ENCODE data around the gene CDH13.

CDH13 gene

DNA sequence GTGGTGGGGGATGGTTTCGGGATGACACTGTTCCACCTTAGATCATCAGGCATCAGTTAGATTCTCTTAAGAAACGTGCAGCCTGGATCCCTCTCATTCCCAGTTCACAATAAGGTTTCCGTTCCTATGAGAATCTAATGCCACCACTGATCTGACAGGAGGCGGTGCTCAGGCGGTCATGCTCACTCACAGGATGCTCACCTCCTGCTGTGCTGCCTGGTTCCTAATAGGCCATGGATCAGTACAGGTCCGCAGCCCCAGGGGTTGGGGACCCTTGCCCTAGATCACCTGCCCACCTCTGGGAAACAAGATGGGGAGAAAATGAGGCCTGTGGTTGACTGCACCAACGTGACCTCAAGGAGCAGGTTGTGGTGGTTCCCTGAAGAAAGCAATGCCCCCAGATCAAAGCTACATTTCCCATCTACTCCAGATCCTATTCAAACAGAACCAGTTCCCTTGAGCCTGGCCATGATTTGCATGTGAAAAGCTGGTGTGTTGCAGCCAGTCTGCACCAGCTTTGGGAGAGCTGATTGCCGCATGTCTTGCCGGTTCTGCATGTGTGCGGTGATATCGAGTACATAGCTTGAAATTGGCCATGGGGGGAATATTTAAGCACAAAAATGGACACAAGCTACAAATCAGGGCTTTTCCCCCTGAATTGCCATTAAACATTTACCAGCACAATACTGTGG lies 997.8 kb downstream of the CDH13 start:
- H3K4me3 ChIP-seq (ENCODE audit: low read length) = no peak overlapping the region
- no peaks in the 10 kb centered on the region for H3K4me1 ChIP-seq (ENCODE audit: control insufficient read depth, insufficient read depth, low read length)
- H3K9me3 ChIP-seq (ENCODE audit: control insufficient read depth, low read length) = no peaks in the 10 kb centered on the region
- no peak overlapping the region for H3K9ac ChIP-seq (ENCODE audit: low read length)
- H3K36me3 ChIP-seq (ENCODE audit: control insufficient read depth, insufficient read depth, low read length) = no peaks in the 10 kb centered on the region
- H3K27me3 ChIP-seq (ENCODE audit: control insufficient read depth, insufficient read depth, low read length) = no peaks in the 10 kb centered on the region

- H3K9ac ChIP-seq (ENCODE audit: low read length) = no peak overlapping the region
- no peaks in the 10 kb centered on the region for H3K9me3 ChIP-seq (ENCODE audit: control insufficient read depth, low read length)
- no peaks in the 10 kb centered on the region for H3K4me1 ChIP-seq (ENCODE audit: control insufficient read depth, insufficient read depth, low read length)
- no peaks in the 10 kb centered on the region for H3K36me3 ChIP-seq (ENCODE audit: control insufficient read depth, insufficient read depth, low read length)
- H3K4me3 ChIP-seq (ENCODE audit: low read length) = no peak overlapping the region
- H3K27me3 ChIP-seq (ENCODE audit: control insufficient read depth, insufficient read depth, low read length) = no peaks in the 10 kb centered on the region
Measured at GRCh38 chr16:83626204-83626603, 999.4 kb downstream of the CDH13 start.

DNA sequence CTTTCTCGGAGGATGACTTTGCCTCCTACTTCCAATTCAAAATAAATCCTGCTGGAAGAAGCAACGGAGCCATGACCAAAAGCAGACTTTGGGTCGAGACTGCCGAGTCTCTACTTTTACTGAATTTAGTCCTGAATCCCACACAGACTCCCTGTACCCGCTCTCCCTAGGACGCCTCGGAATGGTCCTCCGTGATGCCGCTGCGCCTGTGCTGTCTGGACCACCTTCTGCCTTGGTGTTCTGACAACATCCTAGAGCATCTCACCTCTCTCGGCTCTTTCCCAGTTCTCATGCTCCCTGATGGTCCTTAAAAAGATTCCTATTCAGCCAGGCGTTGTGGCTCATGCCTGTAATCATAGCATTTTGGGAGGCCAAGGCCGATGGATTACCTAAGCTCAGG lies 999.9 kb downstream of the CDH13 start:
- Histone ChIP-seq H3K27me3 (ENCODE audit: control insufficient read depth, insufficient read depth, low read length) (no peaks in the 10 kb centered on the region), H3K9me3 (ENCODE audit: control insufficient read depth, low read length) (no peaks in the 10 kb centered on the region), H3K36me3 (ENCODE audit: control insufficient read depth, insufficient read depth, low read length) (no peaks in the 10 kb centered on the region), H3K4me3 (ENCODE audit: low read length) (no peak overlapping the region), H3K4me1 (ENCODE audit: control insufficient read depth, insufficient read depth, low read length) (no peaks in the 10 kb centered on the region), H3K9ac (ENCODE audit: low read length) (no peak overlapping the region)

DNA sequence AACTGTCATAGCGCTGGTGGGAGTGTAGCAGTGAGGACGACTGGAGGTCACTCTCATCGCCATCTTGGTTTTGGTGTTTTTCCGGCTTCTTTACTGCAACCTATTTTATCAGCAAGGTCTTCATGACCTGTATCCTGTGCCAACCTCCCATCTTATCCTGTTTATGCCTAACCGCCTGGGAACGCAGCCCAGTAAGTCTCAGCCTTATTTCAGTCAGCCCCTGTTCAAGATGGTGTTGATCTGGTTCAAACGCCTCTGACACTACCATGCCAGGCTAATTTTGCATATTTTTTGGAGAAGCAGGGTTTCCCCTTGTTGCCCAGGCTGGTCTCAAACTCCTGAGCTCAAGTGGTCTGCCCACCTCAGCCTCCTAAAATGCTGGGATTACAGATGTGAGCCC lies 1001.2 kb downstream of the CDH13 start:
- H3K27me3 ChIP-seq (ENCODE audit: control insufficient read depth, insufficient read depth, low read length) = no peaks in the 10 kb centered on the region
- H3K36me3 ChIP-seq (ENCODE audit: control insufficient read depth, insufficient read depth, low read length) = no peaks in the 10 kb centered on the region
- no peak overlapping the region for H3K4me3 ChIP-seq (ENCODE audit: low read length)
- no peaks in the 10 kb centered on the region for H3K9me3 ChIP-seq (ENCODE audit: control insufficient read depth, low read length)
- no peak overlapping the region for H3K9ac ChIP-seq (ENCODE audit: low read length)
- H3K4me1 ChIP-seq (ENCODE audit: control insufficient read depth, insufficient read depth, low read length) = no peaks in the 10 kb centered on the region

DNA sequence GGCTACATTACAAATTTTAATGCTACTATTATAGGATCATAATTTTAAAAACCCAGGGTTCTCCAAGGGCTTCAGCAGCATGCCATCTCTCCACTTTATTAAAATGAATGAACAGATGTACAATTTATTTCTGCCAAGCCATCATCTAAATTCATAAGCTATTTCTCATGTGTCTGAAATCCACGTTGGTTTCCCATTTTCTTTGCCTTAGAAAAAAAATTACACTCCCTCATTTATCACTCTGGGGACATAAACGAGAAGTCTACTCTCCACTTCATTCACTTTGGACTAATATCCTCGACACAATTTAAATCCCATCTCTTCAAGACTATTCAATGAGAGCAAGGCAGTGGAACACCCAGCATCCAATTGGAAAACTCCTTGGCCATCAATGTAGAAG lies 1002.7 kb downstream of the CDH13 start:
- Histone ChIP-seq H3K4me1 (ENCODE audit: control insufficient read depth, insufficient read depth, low read length) (no peaks in the 10 kb centered on the region), H3K27me3 (ENCODE audit: control insufficient read depth, insufficient read depth, low read length) (no peaks in the 10 kb centered on the region), H3K4me3 (ENCODE audit: low read length) (no peak overlapping the region), H3K36me3 (ENCODE audit: control insufficient read depth, insufficient read depth, low read length) (no peaks in the 10 kb centered on the region), H3K9me3 (ENCODE audit: control insufficient read depth, low read length) (no peaks in the 10 kb centered on the region), H3K9ac (ENCODE audit: low read length) (no peak overlapping the region)

DNA sequence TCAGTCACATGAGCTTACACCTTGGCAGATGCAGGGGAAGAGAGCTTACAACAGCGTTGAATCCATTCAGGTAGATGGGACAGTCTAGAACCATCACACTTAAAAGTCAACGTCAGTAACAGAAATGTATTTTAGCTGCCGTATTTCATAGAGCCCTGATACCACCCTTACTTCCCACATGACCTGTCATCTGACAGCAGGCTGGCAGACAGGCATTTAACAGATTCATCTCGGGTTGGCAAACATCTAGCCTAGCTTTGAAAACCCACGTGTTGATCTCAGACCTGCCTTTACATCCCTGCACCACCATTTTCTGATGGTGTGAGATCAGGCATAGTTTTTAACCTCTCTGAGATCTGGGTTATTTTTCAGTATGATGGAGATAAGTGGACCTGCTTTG lies 1003.1 kb downstream of the CDH13 start:
- H3K27me3 ChIP-seq (ENCODE audit: control insufficient read depth, insufficient read depth, low read length) = no peaks in the 10 kb centered on the region
- no peaks in the 10 kb centered on the region for H3K36me3 ChIP-seq (ENCODE audit: control insufficient read depth, insufficient read depth, low read length)
- H3K9ac ChIP-seq (ENCODE audit: low read length) = no peak overlapping the region
- no peaks in the 10 kb centered on the region for H3K9me3 ChIP-seq (ENCODE audit: control insufficient read depth, low read length)
- no peak overlapping the region for H3K4me3 ChIP-seq (ENCODE audit: low read length)
- no peaks in the 10 kb centered on the region for H3K4me1 ChIP-seq (ENCODE audit: control insufficient read depth, insufficient read depth, low read length)

GRCh38 chr16:83630979-83631378 lies 1004.2 kb downstream of the CDH13 start:
- no peaks in the 10 kb centered on the region for H3K9me3 ChIP-seq (ENCODE audit: control insufficient read depth, low read length)
- H3K27me3 ChIP-seq (ENCODE audit: control insufficient read depth, insufficient read depth, low read length) = no peaks in the 10 kb centered on the region
- no peak overlapping the region for H3K4me3 ChIP-seq (ENCODE audit: low read length)
- H3K36me3 ChIP-seq (ENCODE audit: control insufficient read depth, insufficient read depth, low read length) = no peaks in the 10 kb centered on the region
- no peaks in the 10 kb centered on the region for H3K4me1 ChIP-seq (ENCODE audit: control insufficient read depth, insufficient read depth, low read length)
- no peak overlapping the region for H3K9ac ChIP-seq (ENCODE audit: low read length)

DNA sequence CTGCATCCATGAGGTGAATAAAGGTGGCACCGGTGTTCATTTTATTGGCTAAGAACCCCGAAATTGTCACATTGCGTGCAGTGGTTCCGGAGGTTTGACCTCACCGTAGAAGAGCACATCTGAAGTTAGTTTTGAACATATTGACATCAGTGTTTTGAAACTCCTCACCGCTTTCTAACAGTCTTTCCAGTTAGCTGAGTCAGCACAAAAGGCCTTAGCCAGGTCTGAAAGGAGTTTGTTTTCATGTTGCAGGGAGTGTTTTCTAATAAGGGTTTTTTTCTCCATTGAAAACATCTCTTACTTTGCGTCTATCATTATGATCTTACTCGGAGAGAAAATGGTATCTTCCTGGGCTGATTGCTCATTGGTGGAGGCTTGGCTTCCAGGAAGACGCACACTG lies 1006.5 kb downstream of the CDH13 start:
- H3K4me3 ChIP-seq (ENCODE audit: low read length) = no peak overlapping the region
- H3K27me3 ChIP-seq (ENCODE audit: control insufficient read depth, insufficient read depth, low read length) = no peaks in the 10 kb centered on the region
- no peaks in the 10 kb centered on the region for H3K9me3 ChIP-seq (ENCODE audit: control insufficient read depth, low read length)
- H3K4me1 ChIP-seq (ENCODE audit: control insufficient read depth, insufficient read depth, low read length) = no peaks in the 10 kb centered on the region
- H3K9ac ChIP-seq (ENCODE audit: low read length) = no peak overlapping the region
- no peaks in the 10 kb centered on the region for H3K36me3 ChIP-seq (ENCODE audit: control insufficient read depth, insufficient read depth, low read length)

- H3K4me3 ChIP-seq (ENCODE audit: low read length) = no peak overlapping the region
- no peak overlapping the region for H3K9ac ChIP-seq (ENCODE audit: low read length)
- no peaks in the 10 kb centered on the region for H3K9me3 ChIP-seq (ENCODE audit: control insufficient read depth, low read length)
- H3K36me3 ChIP-seq (ENCODE audit: control insufficient read depth, insufficient read depth, low read length) = no peaks in the 10 kb centered on the region
- no peaks in the 10 kb centered on the region for H3K4me1 ChIP-seq (ENCODE audit: control insufficient read depth, insufficient read depth, low read length)
- no peaks in the 10 kb centered on the region for H3K27me3 ChIP-seq (ENCODE audit: control insufficient read depth, insufficient read depth, low read length)
Measured at GRCh38 chr16:83648347-83648746, 1021.6 kb downstream of the CDH13 start.

GRCh38 chr16:83651871-83652270 lies 1025.1 kb downstream of the CDH13 start:
- Histone ChIP-seq H3K9me3 (ENCODE audit: control insufficient read depth, low read length) (no peaks in the 10 kb centered on the region), H3K4me3 (ENCODE audit: low read length) (no peak overlapping the region), H3K9ac (ENCODE audit: low read length) (no peak overlapping the region), H3K4me1 (ENCODE audit: control insufficient read depth, insufficient read depth, low read length) (no peaks in the 10 kb centered on the region), H3K36me3 (ENCODE audit: control insufficient read depth, insufficient read depth, low read length) (no peaks in the 10 kb centered on the region), H3K27me3 (ENCODE audit: control insufficient read depth, insufficient read depth, low read length) (no peaks in the 10 kb centered on the region)

DNA sequence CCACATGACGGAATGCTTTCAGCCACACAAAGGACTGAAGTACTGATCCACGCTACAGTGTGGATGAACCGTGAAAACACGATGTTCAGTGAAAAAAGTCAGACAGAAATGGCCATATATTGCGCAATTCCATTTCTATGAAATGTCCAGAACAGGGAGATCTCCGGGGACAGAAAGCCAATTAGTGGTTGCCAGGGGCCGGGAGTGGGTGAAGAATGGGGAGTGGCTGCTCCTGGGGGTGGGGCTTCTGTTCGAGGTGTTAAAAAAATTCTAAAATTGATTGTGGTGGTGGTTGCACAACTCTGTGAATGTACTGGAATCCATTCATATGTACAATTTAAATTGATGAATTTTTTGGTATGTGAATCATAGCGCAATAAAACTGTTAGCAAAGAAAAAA lies 1026.2 kb downstream of the CDH13 start:
- Histone ChIP-seq H3K4me3 (ENCODE audit: low read length) (no peak overlapping the region), H3K9me3 (ENCODE audit: control insufficient read depth, low read length) (no peaks in the 10 kb centered on the region), H3K9ac (ENCODE audit: low read length) (no peak overlapping the region), H3K27me3 (ENCODE audit: control insufficient read depth, insufficient read depth, low read length) (no peaks in the 10 kb centered on the region), H3K4me1 (ENCODE audit: control insufficient read depth, insufficient read depth, low read length) (no peaks in the 10 kb centered on the region), H3K36me3 (ENCODE audit: control insufficient read depth, insufficient read depth, low read length) (no peaks in the 10 kb centered on the region)

- Histone ChIP-seq H3K9me3 (ENCODE audit: control insufficient read depth, low read length) (no peaks in the 10 kb centered on the region), H3K27me3 (ENCODE audit: control insufficient read depth, insufficient read depth, low read length) (no peaks in the 10 kb centered on the region), H3K9ac (ENCODE audit: low read length) (no peak overlapping the region), H3K4me3 (ENCODE audit: low read length) (no peak overlapping the region), H3K4me1 (ENCODE audit: control insufficient read depth, insufficient read depth, low read length) (no peaks in the 10 kb centered on the region), H3K36me3 (ENCODE audit: control insufficient read depth, insufficient read depth, low read length) (no peaks in the 10 kb centered on the region)
Measured at GRCh38 chr16:83653785-83654184, 1027.0 kb downstream of the CDH13 start.

DNA sequence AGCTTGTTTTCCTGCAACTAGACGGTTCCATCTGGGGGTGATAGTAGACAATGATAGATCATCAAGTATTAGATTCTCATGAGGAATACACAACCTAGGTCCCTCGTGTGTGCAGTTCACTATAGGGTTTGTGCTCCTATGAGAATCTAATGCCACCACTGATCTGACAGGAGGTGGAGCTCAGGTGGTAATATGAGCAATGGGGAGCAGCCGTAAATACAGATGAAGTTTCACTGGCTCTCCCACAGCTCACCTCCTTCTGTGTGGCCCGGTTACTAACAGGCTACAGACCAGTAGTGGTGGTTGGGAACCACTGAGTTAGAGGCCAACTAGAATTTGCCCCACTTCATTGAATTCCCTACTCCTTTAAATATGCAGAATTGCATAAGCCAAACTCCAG lies 1033.5 kb downstream of the CDH13 start:
- H3K9me3 ChIP-seq (ENCODE audit: control insufficient read depth, low read length) = no peaks in the 10 kb centered on the region
- H3K9ac ChIP-seq (ENCODE audit: low read length) = no peak overlapping the region
- no peaks in the 10 kb centered on the region for H3K27me3 ChIP-seq (ENCODE audit: control insufficient read depth, insufficient read depth, low read length)
- no peaks in the 10 kb centered on the region for H3K4me1 ChIP-seq (ENCODE audit: control insufficient read depth, insufficient read depth, low read length)
- no peaks in the 10 kb centered on the region for H3K36me3 ChIP-seq (ENCODE audit: control insufficient read depth, insufficient read depth, low read length)
- H3K4me3 ChIP-seq (ENCODE audit: low read length) = no peak overlapping the region

Measured in mucosa of stomach (tissue), 1 donor.